Left lung (tissue), 10 donors: ENCODE measurements around the gene ATP5PO. TPM values are rescaled to one million over a fixed set of nuclear protein-coding genes. Genes with fewer than 3 reads are reported as not detected.

Source experiments
- ATAC-seq: fragments of 200-7000 bp; cut with Tn5 transposase; one replicate; pipeline ENCODE4 v1.9.1; 2020; ENCODE audit warnings: moderate library complexity
- DNase-seq, 4 donors: peaks; one replicate each; pipeline ENCODE4 v3.0.0-alpha.2; 2013 to 2020
- H3K27ac ChIP-seq, 2 donors: fragments of 200-600 bp; sonication (generic) in 1 of 2; one replicate each; pipeline versions ENCODE4 v1.5.0 to v1.8.0; 2020 to 2021
- H3K27me3 ChIP-seq, 2 donors: fragments of 200-600 bp; sonication (generic) in 1 of 2; one replicate each; pipeline versions ENCODE4 v1.5.0 to v1.8.0; 2020 to 2021
- H3K36me3 ChIP-seq, 2 donors: fragments of 200-600 bp; sonication (generic) in 1 of 2; one replicate each; pipeline versions ENCODE4 v1.5.0 to v1.8.0; 2020 to 2021
- H3K4me1 ChIP-seq, 2 donors: fragments of 200-600 bp; one replicate each; pipeline ENCODE4 v1.8.0; 2021
- H3K4me3 ChIP-seq, 2 donors: fragments of 200-600 bp; sonication (generic) in 1 of 2; one replicate each; pipeline versions ENCODE4 v1.5.0 to v1.8.0; 2020 to 2021; ENCODE audit warnings: mild to moderate bottlenecking in 1 of 2
- H3K9me3 ChIP-seq, 2 donors: fragments of 200-600 bp; sonication (generic) in 1 of 2; one replicate each; pipeline versions ENCODE4 v1.5.0 to v1.8.0; 2020 to 2021
- intact Hi-C, 2 donors: fragments of 100-400 bp; cut with DNase I; formaldehyde crosslinking; loops; one replicate each; pipeline versions ENCODE4 v1.11.2 to v1.14.2; 2022
- polyA plus RNA-seq, 6 donors: library from polyadenylated mRNA; unstranded; fragments of 120-200 nt; gene quantifications; one replicate each; pipeline ENCODE4 v1.2.1, GENCODE V29; 2013; ENCODE audit not compliant: insufficient read length in 6 of 6
- total RNA-seq, 2 donors: library from RNA; stranded (reverse); fragmentation: NEBNext Ultra II Directional; extraction: Animal tissue kit (Norgen Biotek cat#: 25700); gene quantifications; one replicate each; pipeline ENCODE4 v1.2.1, GENCODE V29; 2021
- TF ChIP-seq, protein P1 (sequence below), 2 donors: fragments of 200-600 bp; sonication (generic) in 1 of 2; IDR thresholded peaks; one replicate each; pipeline versions ENCODE4 v1.5.0 to v1.8.0; 2021; ENCODE audit warnings: antibody characterized with exemption in 2 of 2
- donor health status: DM: no; HTN: yes; CAD: no.
- donor health status: DM: no; HTN: no; CAD: no.

Gene ATP5PO
- total and polyA plus RNA-seq, 8 donors = 152 to 314 (median 279) TPM

DNA sequence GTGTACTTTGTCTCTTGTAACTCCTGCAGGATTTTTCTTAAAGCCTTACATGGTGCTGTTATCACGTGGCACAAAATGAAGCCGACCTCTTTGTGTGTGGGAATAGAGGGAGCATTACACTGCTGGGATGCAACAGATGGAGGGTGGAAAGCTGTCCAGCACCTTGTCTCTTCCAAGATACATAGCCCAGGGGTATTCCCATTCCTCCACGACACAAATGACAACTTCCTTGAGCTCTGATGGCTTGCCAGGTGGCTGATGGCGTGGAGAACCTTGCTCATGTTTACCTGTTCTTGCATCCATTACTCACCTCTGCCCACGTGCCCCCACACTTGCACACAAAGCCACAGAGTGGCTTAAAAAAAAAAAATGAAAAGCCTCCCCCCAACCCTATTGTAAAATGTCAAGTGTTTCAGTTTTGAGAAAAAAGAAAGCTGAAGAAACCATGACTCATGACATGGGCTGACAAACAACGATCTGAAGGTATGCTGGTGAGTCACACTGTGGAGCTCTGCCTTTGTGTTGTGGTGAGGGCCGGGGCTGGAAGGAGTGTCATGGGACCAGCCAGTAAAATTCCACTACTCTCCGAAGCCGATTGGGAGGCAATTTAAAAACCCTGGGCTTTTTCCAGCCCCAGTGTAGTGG is 32.0 kb upstream of the ATP5PO start:
- TF ChIP-seq, protein P1, sequence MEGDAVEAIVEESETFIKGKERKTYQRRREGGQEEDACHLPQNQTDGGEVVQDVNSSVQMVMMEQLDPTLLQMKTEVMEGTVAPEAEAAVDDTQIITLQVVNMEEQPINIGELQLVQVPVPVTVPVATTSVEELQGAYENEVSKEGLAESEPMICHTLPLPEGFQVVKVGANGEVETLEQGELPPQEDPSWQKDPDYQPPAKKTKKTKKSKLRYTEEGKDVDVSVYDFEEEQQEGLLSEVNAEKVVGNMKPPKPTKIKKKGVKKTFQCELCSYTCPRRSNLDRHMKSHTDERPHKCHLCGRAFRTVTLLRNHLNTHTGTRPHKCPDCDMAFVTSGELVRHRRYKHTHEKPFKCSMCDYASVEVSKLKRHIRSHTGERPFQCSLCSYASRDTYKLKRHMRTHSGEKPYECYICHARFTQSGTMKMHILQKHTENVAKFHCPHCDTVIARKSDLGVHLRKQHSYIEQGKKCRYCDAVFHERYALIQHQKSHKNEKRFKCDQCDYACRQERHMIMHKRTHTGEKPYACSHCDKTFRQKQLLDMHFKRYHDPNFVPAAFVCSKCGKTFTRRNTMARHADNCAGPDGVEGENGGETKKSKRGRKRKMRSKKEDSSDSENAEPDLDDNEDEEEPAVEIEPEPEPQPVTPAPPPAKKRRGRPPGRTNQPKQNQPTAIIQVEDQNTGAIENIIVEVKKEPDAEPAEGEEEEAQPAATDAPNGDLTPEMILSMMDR (IDR thresholded peaks at IDR 0.05) = no peak
- H3K4me3 ChIP-seq = no peak overlapping the region
- H3K27me3 ChIP-seq = no peaks in the 10 kb centered on the region
- no peaks in the 10 kb centered on the region for H3K9me3 ChIP-seq
- no peaks in the 10 kb centered on the region for H3K36me3 ChIP-seq
- intact Hi-C loops = no loop called here
- peaks cover 17 to 30% of the 10 kb centered on the region in 2 donors for H3K4me1 ChIP-seq
- DNase-seq (peak in 3 of 4 donors; percentile 37 to 86 (median 79)), ATAC-seq (peak; percentile 95)
- H3K27ac ChIP-seq = peak overlapping the region; percentile 84 to 85

DNA sequence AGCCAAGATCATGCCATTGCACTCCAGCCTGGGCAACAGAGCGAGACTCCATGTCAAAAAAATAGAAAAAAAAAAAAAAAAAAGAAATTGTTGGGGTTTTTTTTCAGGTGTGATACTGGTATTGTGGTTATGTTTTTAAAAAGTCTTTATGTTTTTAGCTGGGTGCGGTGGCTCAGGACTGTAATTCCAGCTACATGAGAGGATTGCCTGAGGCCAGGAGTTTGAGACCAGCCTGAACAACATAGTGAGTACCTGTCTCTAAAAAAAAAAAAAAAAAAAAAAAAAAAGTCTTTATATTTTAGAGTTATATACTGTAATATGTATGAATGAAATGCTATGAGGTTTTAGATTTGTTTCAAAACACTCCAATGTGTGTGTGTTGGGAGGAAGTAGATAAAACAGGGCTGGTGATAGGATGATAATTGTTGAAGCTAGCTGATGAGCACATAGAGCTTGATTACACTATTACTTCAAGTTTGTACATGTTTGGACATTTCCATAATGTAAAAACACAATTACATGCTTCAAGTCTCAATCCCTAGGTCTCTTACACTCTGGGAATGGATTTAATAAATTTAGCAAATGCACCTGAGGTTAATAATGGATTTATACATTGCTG is 30.2 kb upstream of the ATP5PO start:
- Histone ChIP-seq H3K36me3 (no peaks in the 10 kb centered on the region), H3K4me3 (no peak overlapping the region), H3K27me3 (no peaks in the 10 kb centered on the region), H3K9me3 (no peaks in the 10 kb centered on the region), H3K27ac (no peak overlapping the region), H3K4me1 (peaks cover 17 to 30% of the 10 kb centered on the region in 2 donors)
- TF ChIP-seq, protein P1 (IDR thresholded peaks at IDR 0.05) = no peak
- DNase-seq = no peak
- ATAC-seq = no peak
- intact Hi-C loops = no loop called here

DNA sequence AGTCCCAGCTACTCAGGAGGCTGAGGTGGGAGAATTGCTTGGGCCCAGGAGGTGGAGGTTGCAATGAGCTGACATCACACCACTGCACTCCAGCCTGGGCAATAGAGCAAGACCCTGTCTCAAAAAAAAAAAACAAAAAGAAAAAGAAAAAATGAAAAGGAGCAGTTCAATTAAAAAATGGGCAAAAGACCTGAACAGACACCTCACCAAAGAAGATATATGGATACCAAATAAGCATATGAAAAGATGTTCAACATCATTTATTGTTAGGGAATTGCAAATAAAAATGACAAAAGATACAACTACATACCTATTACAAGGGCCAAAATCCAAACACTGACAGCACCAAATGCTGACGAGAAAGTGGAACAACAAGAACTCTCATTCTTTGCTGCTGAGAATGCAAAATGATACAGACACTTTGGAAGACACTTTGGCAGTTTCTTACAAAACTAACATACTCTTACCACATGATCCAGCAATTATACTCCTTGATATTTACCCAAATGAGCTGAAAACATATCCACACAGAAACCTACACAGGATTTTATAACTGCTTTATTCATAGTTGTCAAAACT is 28.7 kb upstream of the ATP5PO start:
- Histone ChIP-seq H3K4me3 (no peak overlapping the region), H3K36me3 (no peaks in the 10 kb centered on the region), H3K27me3 (no peaks in the 10 kb centered on the region), H3K4me1 (peaks cover 17 to 27% of the 10 kb centered on the region in 2 donors), H3K27ac (no peak overlapping the region), H3K9me3 (no peaks in the 10 kb centered on the region)
- intact Hi-C loops = no loop called here
- TF ChIP-seq, protein P1 (IDR thresholded peaks at IDR 0.05) = no peak
- DNase-seq (no peak), ATAC-seq (no peak)

GRCh38 chr21:33943293-33943692 is 27.7 kb upstream of the ATP5PO start:
- H3K4me3 ChIP-seq = no peak overlapping the region
- DNase-seq (no peak), ATAC-seq (no peak)
- H3K4me1 ChIP-seq = peaks cover 11 to 22% of the 10 kb centered on the region in 2 donors
- H3K9me3 ChIP-seq = no peaks in the 10 kb centered on the region
- no peak overlapping the region for H3K27ac ChIP-seq
- H3K27me3 ChIP-seq = no peaks in the 10 kb centered on the region
- TF ChIP-seq, protein P1 (IDR thresholded peaks at IDR 0.05) = no peak
- intact Hi-C loops = no loop called here
- no peaks in the 10 kb centered on the region for H3K36me3 ChIP-seq

- no peak for ATAC-seq
- intact Hi-C loops = no loop called here
- Histone ChIP-seq H3K9me3 (no peaks in the 10 kb centered on the region), H3K36me3 (no peaks in the 10 kb centered on the region), H3K4me1 (peaks cover 3 to 21% of the 10 kb centered on the region in 2 donors), H3K27me3 (no peaks in the 10 kb centered on the region), H3K27ac (no peak overlapping the region), H3K4me3 (no peak overlapping the region)
- no peak for DNase-seq
- TF ChIP-seq, protein P1 (IDR thresholded peaks at IDR 0.05) = no peak
These were observed 26.8 kb upstream of the ATP5PO start for GRCh38 chr21:33942426-33942825.
